GM06990 (cell line): ENCODE measurements around the gene ADAD2.

ENCODE experiments used
- DNase-seq: peaks from one replicate; pipeline ENCODE4 v3.0.0-alpha.2; 2011; ENCODE audit not compliant: insufficient read length; ENCODE audit errors: extremely low read depth
- H3K27me3 ChIP-seq: replicated peaks from 2 replicates; pipeline ENCODE4 v1.6.0; 2011; ENCODE audit warnings: low read length; ENCODE audit not compliant: control insufficient read depth, insufficient read depth
- H3K36me3 ChIP-seq: 2 replicates; pipeline ENCODE4 v1.5.1; 2011; ENCODE audit warnings: low read length; ENCODE audit not compliant: control insufficient read depth, insufficient read depth
- H3K4me3 ChIP-seq: replicated peaks from 2 replicates; pipeline ENCODE4 v1.5.1; 2011; ENCODE audit warnings: low read depth, mild to moderate bottlenecking, control low read depth, low read length
- CTCF ChIP-seq: IDR thresholded peaks from 2 replicates; pipeline ENCODE4 v1.5.1; 2011; ENCODE audit warnings: low read length, control low read depth, mild to moderate bottlenecking, inconsistent platforms; ENCODE audit not compliant: insufficient read depth, poor library complexity, severe bottlenecking

Gene ADAD2

GRCh38 chr16:84239141-84239769 lies 48.3 kb downstream of the ADAD2 start:
- DNase-seq: no peak
- no peak for TF ChIP-seq CTCF
- no peak overlapping the region for H3K4me3 ChIP-seq
- H3K36me3 ChIP-seq: no peaks in the 10 kb centered on the region
- no peaks in the 10 kb centered on the region for H3K27me3 ChIP-seq

- no peaks in the 10 kb centered on the region for H3K36me3 ChIP-seq
- H3K27me3 ChIP-seq: no peaks in the 10 kb centered on the region
- DNase-seq: no peak
- H3K4me3 ChIP-seq: no peak within 1 kb of the TSS
- TF ChIP-seq CTCF: no peak
These were observed 49.0 kb downstream of the ADAD2 start, which contains the start of gene KCNG4 for GRCh38 chr16:84239909-84240308. Gene KCNG4 (minus strand): TSS chr16:84240012. CDS start chr16:84237485, 2,527 bp downstream.

GRCh38 chr16:84240455-84240854 lies 49.5 kb downstream of the ADAD2 start:
- Histone ChIP-seq H3K4me3 (no peak overlapping the region), H3K27me3 (no peaks in the 10 kb centered on the region), H3K36me3 (no peaks in the 10 kb centered on the region)
- DNase-seq: no peak
- no peak for TF ChIP-seq CTCF

GRCh38 chr16:84241778-84242177 lies 50.8 kb downstream of the ADAD2 start:
- no peak for DNase-seq
- Histone ChIP-seq H3K4me3 (no peak overlapping the region), H3K27me3 (no peaks in the 10 kb centered on the region), H3K36me3 (no peaks in the 10 kb centered on the region)
- TF ChIP-seq CTCF: no peak

GRCh38 chr16:84242839-84243238 lies 51.9 kb downstream of the ADAD2 start:
- Histone ChIP-seq H3K4me3 (no peak overlapping the region), H3K27me3 (no peaks in the 10 kb centered on the region; the same call in 1 of the 2 replicates), H3K36me3 (no peaks in the 10 kb centered on the region)
- no peak for DNase-seq
- TF ChIP-seq CTCF: no peak

- TF ChIP-seq CTCF: no peak
- no peaks in the 10 kb centered on the region; the same call in 1 of the 2 replicates for H3K27me3 ChIP-seq
- H3K36me3 ChIP-seq: no peaks in the 10 kb centered on the region
- H3K4me3 ChIP-seq: no peak overlapping the region
- no peak for DNase-seq
These were observed 52.8 kb downstream of the ADAD2 start for GRCh38 chr16:84243732-84244131.
